ENCODE measurements around the gene RILP.

- TF ChIP-seq POLR2A (IDR thresholded peaks at IDR 0.05), result no peak
- no peak for TF ChIP-seq CTCF (IDR thresholded peaks at IDR 0.05)
Measured at GRCh38 chr17:1635675-1636465, 13.8 kb downstream of the RILP start.
